Natural killer cell treated with Interleukin-12 subunit alpha and Interleukin-12 subunit beta and Interleukin-15 and Interleukin-18, amount 100 ng/mL, for 72 hours (primary cell): ENCODE results near the gene RCSD1. TPM values are rescaled to one million over a fixed set of nuclear protein-coding genes. Genes with fewer than 3 reads are reported as not detected.

ENCODE experiments used
- ATAC-seq, 2 donors: fragments of 150-1000 bp; cut with Tn5 transposase in 1 of 2; sonication (Bioruptor Pico), chemical (Tn5 transposase) in 1 of 2; 2 replicates each; pipeline ENCODE4 v1.10.0; 2021
- DNase-seq: peaks from one replicate; pipeline ENCODE4 v3.0.0; 2022; ENCODE audit warnings: low spot score
- H3K27ac Mint-ChIP-seq, 2 donors: 1 replicate in 1 of 2; 2 replicates in 1 of 2; pipeline ENCODE4 v1.8.0; 2022; ENCODE audit warnings: mixed read lengths in 2 of 2, mild to moderate bottlenecking in 1 of 2, moderate library complexity in 1 of 2
- H3K27me3 Mint-ChIP-seq, 2 donors: 1 replicate in 1 of 2; 2 replicates in 1 of 2; pipeline ENCODE4 v1.8.0; 2022; ENCODE audit warnings: mixed read lengths in 2 of 2
- H3K36me3 Mint-ChIP-seq: one replicate; pipeline ENCODE4 v1.8.0; 2022; ENCODE audit warnings: mixed read lengths
- H3K4me1 Mint-ChIP-seq, 2 donors: 1 replicate in 1 of 2; 2 replicates in 1 of 2; pipeline ENCODE4 v1.8.0; 2022; ENCODE audit warnings: low read depth in 2 of 2, mixed read lengths in 2 of 2, mild to moderate bottlenecking in 1 of 2
- H3K4me3 Mint-ChIP-seq: one replicate; pipeline ENCODE4 v1.8.0; 2022; ENCODE audit warnings: mixed read lengths
- H3K9me3 Mint-ChIP-seq: 2 replicates; pipeline ENCODE4 v1.8.0; 2022; ENCODE audit warnings: mixed read lengths
- total RNA-seq, 2 donors: library from RNA; stranded (reverse); gene quantifications; one replicate each; pipeline ENCODE4 v1.2.3, GENCODE V29; 2022

The RCSD1 gene, protein sequence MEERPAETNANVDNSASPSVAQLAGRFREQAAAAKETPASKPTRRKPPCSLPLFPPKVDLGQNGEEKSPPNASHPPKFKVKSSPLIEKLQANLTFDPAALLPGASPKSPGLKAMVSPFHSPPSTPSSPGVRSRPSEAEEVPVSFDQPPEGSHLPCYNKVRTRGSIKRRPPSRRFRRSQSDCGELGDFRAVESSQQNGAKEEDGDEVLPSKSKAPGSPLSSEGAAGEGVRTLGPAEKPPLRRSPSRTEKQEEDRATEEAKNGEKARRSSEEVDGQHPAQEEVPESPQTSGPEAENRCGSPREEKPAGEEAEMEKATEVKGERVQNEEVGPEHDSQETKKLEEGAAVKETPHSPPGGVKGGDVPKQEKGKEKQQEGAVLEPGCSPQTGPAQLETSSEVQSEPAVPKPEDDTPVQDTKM
- 10 to 100 TPM; 30.3 to 30.9 TPM for total RNA-seq

GRCh38 chr1:167629681-167630567 lies at the start of gene RCSD1:
Gene RCSD1 (plus strand): TSS chr1:167630232. CDS start chr1:167630424, 192 bp downstream.
- Mint-ChIP-seq H3K36me3 (peaks cover 18% of the 10 kb centered on the region), H3K27ac (peak within 1 kb of the TSS; percentile 91 to 97)

GRCh38 chr1:167582064-167582463 lies 48.0 kb upstream of the RCSD1 start:
- Mint-ChIP-seq H3K9me3 (no peaks in the 10 kb centered on the region), H3K4me1 (peaks cover 0 to under 1% of the 10 kb centered on the region in 2 donors), H3K27me3 (peaks cover 4 to 5% of the 10 kb centered on the region in 2 donors), H3K36me3 (no peaks in the 10 kb centered on the region), H3K27ac (no peak overlapping the region), H3K4me3 (no peak overlapping the region)
- DNase-seq = no peak
- no peak for ATAC-seq

More at GRCh38 chr1:167629681-167630567, at the start of gene RCSD1:
- peak; percentile 64 to 76 for ATAC-seq
- H3K27me3 Mint-ChIP-seq = no peaks in the 10 kb centered on the region
- H3K4me1 Mint-ChIP-seq = peaks cover 71 to 79% of the 10 kb centered on the region in 2 donors
- H3K4me3 Mint-ChIP-seq = peak within 1 kb of the TSS; percentile 95
- DNase-seq = peak; percentile 84
- no peaks in the 10 kb centered on the region for H3K9me3 Mint-ChIP-seq

DNA sequence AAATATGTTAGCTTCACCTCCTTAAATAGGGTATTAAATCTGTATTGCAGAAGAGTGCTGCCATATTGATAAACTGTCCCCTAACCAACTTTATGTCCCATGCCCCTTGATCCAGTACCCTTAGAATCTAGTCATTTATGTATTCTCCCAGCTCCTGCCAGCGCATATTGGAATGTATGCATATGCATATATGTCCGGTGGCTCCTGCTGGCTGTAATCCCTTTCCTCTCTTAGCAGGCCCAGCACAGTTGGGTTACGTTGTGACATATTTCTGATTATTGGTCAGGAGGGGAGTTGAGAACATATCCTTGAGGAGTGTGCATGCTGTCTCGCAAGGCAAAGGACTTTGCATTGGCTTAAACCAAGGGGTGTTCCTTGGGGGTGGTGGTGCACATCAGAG lies 47.3 kb upstream of the RCSD1 start:
- Mint-ChIP-seq H3K27me3 (peaks cover 4 to 5% of the 10 kb centered on the region in 2 donors), H3K36me3 (no peaks in the 10 kb centered on the region), H3K9me3 (no peaks in the 10 kb centered on the region), H3K4me1 (peaks cover 0 to 7% of the 10 kb centered on the region in 2 donors), H3K27ac (no peak overlapping the region), H3K4me3 (no peak overlapping the region)
- ATAC-seq (no peak), DNase-seq (no peak)

- peaks cover 0 to 8% of the 10 kb centered on the region in 2 donors for H3K4me1 Mint-ChIP-seq
- no peaks in the 10 kb centered on the region for H3K9me3 Mint-ChIP-seq
- no peaks in the 10 kb centered on the region for H3K36me3 Mint-ChIP-seq
- H3K27ac Mint-ChIP-seq = no peak overlapping the region
- ATAC-seq = peak in 1 of 2 donors; percentile 43
- H3K4me3 Mint-ChIP-seq = no peak overlapping the region
- DNase-seq = no peak
- H3K27me3 Mint-ChIP-seq = no peaks in the 10 kb centered on the region
These were observed 45.5 kb upstream of the RCSD1 start for GRCh38 chr1:167584581-167584980.

DNA sequence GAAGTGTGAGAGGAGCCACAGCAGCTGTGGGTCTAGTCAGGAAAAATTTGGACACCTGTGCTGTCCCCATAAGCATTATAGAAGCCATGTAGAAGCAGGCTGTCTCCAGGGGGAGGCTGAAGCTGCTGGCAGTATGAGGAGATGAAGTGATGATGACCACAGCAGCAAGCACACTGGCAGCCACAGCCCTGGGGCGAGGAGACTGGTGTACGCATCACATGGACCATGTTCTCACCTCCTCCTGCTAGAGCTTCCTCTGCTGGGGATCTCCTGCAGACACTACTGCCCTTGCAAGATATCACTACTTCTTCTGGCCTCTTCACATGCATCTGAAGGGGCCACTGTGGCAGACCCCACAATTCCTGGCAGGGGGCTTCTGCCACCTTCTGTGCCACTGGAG lies 42.7 kb upstream of the RCSD1 start:
- H3K27ac Mint-ChIP-seq = no peak overlapping the region
- H3K36me3 Mint-ChIP-seq = no peaks in the 10 kb centered on the region
- peaks cover 0 to 8% of the 10 kb centered on the region in 2 donors for H3K4me1 Mint-ChIP-seq
- H3K4me3 Mint-ChIP-seq = no peak overlapping the region
- no peaks in the 10 kb centered on the region for H3K9me3 Mint-ChIP-seq
- DNase-seq = no peak
- peaks cover 0 to under 1% of the 10 kb centered on the region in 2 donors for H3K27me3 Mint-ChIP-seq
- ATAC-seq = peak; percentile 17 to 53

DNA sequence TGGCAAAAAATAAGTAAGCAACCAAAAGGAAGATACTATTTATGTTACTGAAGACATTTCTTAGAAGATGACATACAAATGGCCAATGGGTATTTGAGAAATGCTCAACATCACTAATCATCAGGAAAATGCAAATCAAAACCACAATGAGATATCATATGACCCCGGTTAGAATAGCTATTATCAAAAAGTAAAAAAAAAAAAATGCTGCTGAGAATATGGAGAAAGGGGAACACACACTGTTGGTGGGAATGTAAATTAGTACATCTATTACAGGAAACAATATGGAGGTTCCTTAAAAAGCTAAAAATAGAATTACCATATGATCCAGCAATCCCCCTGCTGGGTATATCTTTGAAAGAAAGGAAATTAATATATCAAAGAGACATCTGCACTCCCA lies 42.2 kb upstream of the RCSD1 start:
- no peak for ATAC-seq
- Mint-ChIP-seq H3K36me3 (no peaks in the 10 kb centered on the region), H3K9me3 (no peaks in the 10 kb centered on the region)

GRCh38 chr1:167588361-167588760 lies 41.7 kb upstream of the RCSD1 start:
- Mint-ChIP-seq H3K36me3 (no peaks in the 10 kb centered on the region), H3K4me1 (peaks cover 0 to 8% of the 10 kb centered on the region in 2 donors), H3K9me3 (no peaks in the 10 kb centered on the region), H3K4me3 (no peak overlapping the region), H3K27me3 (peaks cover 0 to 5% of the 10 kb centered on the region in 2 donors), H3K27ac (no peak overlapping the region)
- DNase-seq = no peak
- no peak for ATAC-seq

More for the DNA sequence above, 42.2 kb upstream of the RCSD1 start:
- peaks cover 0 to 8% of the 10 kb centered on the region in 2 donors for H3K4me1 Mint-ChIP-seq
- H3K4me3 Mint-ChIP-seq = no peak overlapping the region
- H3K27me3 Mint-ChIP-seq = peaks cover 0 to 5% of the 10 kb centered on the region in 2 donors
- H3K27ac Mint-ChIP-seq = no peak overlapping the region
- DNase-seq = no peak

GRCh38 chr1:167592475-167592874 lies 37.6 kb upstream of the RCSD1 start:
- Mint-ChIP-seq H3K36me3 (no peaks in the 10 kb centered on the region), H3K4me1 (peaks cover 0 to 3% of the 10 kb centered on the region in 2 donors), H3K4me3 (no peak overlapping the region), H3K27me3 (peaks cover 2 to 5% of the 10 kb centered on the region in 2 donors), H3K9me3 (no peaks in the 10 kb centered on the region), H3K27ac (no peak overlapping the region)
- DNase-seq (no peak), ATAC-seq (no peak)

DNA sequence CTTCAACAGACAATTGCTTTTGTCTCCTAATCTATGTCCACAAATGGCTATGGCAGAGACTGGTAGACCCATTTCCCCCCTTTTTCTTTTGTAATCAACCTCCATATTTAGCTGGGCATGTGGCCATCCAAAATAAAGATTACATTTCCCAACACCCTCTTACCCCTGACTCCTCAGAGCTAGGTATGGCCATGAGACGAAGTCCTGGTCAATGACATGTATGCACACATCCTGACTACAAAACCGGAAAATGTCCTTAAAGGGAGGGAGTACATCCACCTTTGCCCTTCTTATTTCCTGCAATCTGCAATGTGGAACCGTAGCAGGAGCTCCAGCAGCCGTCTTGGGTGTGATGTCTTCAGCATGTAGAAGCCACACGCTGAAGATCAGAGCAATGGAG lies 36.2 kb upstream of the RCSD1 start:
- Mint-ChIP-seq H3K9me3 (no peaks in the 10 kb centered on the region), H3K27me3 (peaks cover 3 to 5% of the 10 kb centered on the region in 2 donors), H3K27ac (no peak overlapping the region), H3K36me3 (no peaks in the 10 kb centered on the region), H3K4me3 (no peak overlapping the region), H3K4me1 (no peaks in the 10 kb centered on the region)
- DNase-seq (no peak), ATAC-seq (no peak)

GRCh38 chr1:167594822-167595221 lies 35.2 kb upstream of the RCSD1 start:
- peaks cover 1 to 2% of the 10 kb centered on the region in 2 donors for H3K4me1 Mint-ChIP-seq
- no peak overlapping the region for H3K27ac Mint-ChIP-seq
- no peaks in the 10 kb centered on the region for H3K36me3 Mint-ChIP-seq
- DNase-seq (no peak), ATAC-seq (no peak)
- H3K9me3 Mint-ChIP-seq = no peaks in the 10 kb centered on the region
- H3K4me3 Mint-ChIP-seq = no peak overlapping the region
- peaks cover 5% of the 10 kb centered on the region in 2 donors for H3K27me3 Mint-ChIP-seq

GRCh38 chr1:167599957-167600581 lies 30.0 kb upstream of the RCSD1 start:
- H3K9me3 Mint-ChIP-seq = no peaks in the 10 kb centered on the region
- H3K27me3 Mint-ChIP-seq = peaks cover 0 to 5% of the 10 kb centered on the region in 2 donors
- peak overlapping the region; percentile 77 to 92 for H3K27ac Mint-ChIP-seq
- DNase-seq = no peak
- H3K36me3 Mint-ChIP-seq = no peaks in the 10 kb centered on the region
- peaks cover 28 to 32% of the 10 kb centered on the region in 2 donors for H3K4me1 Mint-ChIP-seq
- peak overlapping the region; percentile 74 for H3K4me3 Mint-ChIP-seq
- ATAC-seq = peak; percentile 74

GRCh38 chr1:167601442-167602383 lies 28.3 kb upstream of the RCSD1 start:
- peaks cover 0 to 5% of the 10 kb centered on the region in 2 donors for H3K27me3 Mint-ChIP-seq
- peak overlapping the region; percentile 54 for H3K4me3 Mint-ChIP-seq
- ATAC-seq (peak; percentile 66 to 72), DNase-seq (no peak)
- no peaks in the 10 kb centered on the region for H3K9me3 Mint-ChIP-seq
- peak overlapping the region; percentile 70 to 92 for H3K27ac Mint-ChIP-seq
- H3K4me1 Mint-ChIP-seq = peaks cover 28 to 32% of the 10 kb centered on the region in 2 donors
- peaks cover under 1% of the 10 kb centered on the region for H3K36me3 Mint-ChIP-seq
